AG20443 (cell line): ENCODE results near the gene NR2F1-AS1.
A peak's percentile ranks its signal among the peaks of the same experiment; 100 is the strongest.

ENCODE experiments used
- DNase-seq: peaks from one replicate; pipeline ENCODE4 v3.0.0; 2012; ENCODE audit warnings: low spot score, mixed read lengths

The NR2F1-AS1 gene

DNA sequence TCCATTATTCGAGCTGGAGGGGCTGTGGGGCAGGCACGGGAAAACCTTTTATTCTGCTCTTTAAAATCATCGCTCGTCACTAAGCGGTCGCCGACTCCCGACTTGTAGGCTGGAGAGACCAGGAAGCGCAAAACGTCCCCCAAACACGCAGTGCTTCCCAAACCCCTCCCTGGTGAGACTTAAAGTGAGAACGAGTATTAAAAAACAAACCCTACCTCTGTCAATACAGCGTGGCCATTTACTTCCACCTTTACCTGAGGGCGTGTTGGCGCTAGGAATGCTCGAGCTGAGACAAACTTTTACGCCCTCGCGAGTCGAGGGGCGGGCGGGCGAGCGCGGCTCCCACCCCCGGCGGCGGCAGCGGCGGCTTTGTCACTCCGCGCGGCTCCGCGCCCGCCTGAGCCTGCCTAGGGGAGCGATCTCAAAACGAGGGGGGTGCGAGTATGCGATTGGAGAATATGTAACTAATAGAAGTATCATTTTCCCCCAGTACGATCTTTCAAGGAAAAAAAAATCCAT lies at the start of gene NR2F1-AS1:
NR2F1-AS1 (minus strand) TSS at position 293 of the 519 bp plus-strand sequence.
- DNase-seq, result no peak

DNA sequence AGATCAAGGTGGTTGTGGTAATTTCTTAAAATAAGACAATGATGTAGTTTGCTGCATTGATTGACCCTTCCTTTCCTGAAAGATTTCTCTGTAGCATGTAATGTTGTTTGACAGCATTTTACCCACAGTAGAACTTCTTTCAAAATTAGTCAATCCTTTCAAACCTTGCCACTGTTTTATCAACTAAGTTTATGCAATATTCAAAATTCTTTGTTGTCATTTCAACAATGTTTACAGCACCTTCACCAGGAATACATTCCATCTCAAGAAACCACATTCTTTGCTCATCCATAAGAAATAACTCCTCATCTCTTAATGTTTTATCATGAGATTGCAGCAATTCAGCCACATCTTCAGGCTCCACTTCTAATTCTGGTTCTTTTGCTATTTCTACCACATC lies 45.8 kb upstream of the NR2F1-AS1 start:
- DNase-seq, result no peak

DNA sequence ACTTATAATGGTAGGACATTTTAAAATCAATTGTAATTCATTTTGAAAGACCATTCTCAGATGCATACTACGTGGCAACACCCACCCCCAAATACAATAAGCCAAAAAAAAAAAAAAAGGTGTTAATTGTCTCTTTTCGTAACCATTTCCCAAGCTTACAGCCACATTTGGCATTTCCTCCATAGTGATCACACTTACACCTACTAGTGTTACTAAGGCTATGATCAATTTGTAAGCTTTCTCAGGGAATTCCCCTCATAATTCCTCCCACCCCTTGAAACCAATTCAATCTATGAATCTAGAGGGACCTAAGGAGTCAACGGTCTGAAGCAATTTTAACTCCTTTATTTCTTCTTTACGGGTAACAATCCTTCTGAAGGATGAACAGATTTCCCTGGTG lies 42.1 kb upstream of the NR2F1-AS1 start:
- no peak for DNase-seq

DNA sequence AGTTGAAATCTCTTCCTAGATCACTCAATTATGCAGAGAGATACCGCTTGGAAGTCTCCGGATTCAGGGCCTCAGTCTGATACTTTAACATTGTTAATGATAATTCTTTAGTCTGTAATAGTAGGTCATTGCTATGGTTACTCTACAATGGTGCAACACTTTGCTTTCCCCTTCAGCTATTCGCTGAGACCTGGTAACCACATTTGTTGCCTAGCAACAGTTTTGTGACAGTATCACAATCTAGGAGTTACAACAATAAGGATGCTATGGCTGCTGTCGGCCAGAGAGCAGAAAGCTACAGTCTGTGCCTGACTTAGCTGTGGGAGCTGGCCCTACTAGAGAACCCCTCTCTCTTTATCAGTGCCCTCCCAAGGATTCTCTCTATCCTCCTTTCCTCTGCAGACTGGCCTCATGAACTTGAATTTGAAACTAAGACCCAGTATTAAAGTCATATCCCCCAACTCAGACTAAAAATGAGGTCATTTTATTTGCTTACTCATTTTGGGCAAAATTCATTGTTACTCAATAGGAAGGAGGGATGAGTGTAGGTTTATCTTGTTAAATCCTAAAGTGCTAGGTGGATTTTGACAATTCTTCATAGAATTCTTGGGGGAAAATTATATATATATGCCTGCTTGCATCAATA lies 41.3 kb upstream of the NR2F1-AS1 start:
- peak; percentile 30 for DNase-seq

DNA sequence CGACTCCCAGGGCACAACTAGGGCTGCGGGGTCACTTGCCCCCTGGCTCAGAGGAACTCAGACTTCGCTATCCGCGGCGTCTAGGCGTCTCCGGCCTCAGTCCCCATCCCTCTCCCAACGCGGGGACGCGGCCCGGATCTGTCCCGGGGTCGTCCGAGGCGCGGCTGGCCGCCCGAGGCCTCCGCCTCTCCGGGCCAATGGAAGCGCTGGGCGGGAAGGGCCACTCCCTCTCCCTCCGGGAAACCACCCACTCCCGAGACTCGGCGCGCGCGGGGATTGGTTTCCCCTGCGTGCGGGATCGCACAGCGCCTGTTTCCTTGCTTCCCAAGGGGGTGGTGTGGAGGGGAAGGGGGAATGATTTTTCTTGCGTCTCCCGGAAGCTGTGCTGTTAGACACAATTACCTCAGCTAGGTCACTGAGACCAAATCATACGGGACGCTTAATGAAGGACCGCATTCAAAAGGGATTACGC lies 40.3 kb upstream of the NR2F1-AS1 start:
- peak; percentile 67 for DNase-seq

GRCh38 chr5:93620487-93621326 lies 39.7 kb upstream of the NR2F1-AS1 start:
- peak; percentile 84 for DNase-seq

DNA sequence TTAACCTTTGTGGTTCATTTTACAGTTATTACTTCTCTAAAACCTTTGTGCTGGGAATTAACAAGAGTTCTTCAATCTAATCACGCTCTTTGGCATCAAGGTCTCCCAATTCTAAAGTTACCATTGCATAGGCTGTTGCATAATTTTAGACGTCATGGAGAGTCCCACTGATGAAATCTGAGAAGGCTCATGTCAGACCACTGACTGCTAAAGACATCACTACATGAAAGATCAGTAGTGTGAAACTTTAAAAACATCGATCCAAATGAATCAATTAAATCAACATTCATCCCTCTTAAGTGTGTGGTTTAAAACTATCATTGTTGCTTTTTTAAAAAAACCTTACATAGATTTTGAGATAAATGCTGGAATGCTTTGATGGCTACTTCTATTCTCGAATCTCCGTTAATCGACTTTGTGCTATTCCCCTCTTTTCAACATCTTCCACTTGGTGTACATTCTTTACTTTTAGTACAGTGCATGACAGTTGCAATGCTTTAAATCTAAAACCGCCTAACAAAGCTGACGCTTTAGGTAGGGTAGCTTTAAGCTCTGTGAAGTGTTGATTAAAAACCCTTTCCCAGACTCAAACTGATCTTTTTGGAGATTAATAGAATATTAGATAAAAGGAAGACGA lies 35.6 kb upstream of the NR2F1-AS1 start:
- DNase-seq, result no peak

GRCh38 chr5:93612855-93613243 lies 31.8 kb upstream of the NR2F1-AS1 start:
- DNase-seq, result no peak

DNA sequence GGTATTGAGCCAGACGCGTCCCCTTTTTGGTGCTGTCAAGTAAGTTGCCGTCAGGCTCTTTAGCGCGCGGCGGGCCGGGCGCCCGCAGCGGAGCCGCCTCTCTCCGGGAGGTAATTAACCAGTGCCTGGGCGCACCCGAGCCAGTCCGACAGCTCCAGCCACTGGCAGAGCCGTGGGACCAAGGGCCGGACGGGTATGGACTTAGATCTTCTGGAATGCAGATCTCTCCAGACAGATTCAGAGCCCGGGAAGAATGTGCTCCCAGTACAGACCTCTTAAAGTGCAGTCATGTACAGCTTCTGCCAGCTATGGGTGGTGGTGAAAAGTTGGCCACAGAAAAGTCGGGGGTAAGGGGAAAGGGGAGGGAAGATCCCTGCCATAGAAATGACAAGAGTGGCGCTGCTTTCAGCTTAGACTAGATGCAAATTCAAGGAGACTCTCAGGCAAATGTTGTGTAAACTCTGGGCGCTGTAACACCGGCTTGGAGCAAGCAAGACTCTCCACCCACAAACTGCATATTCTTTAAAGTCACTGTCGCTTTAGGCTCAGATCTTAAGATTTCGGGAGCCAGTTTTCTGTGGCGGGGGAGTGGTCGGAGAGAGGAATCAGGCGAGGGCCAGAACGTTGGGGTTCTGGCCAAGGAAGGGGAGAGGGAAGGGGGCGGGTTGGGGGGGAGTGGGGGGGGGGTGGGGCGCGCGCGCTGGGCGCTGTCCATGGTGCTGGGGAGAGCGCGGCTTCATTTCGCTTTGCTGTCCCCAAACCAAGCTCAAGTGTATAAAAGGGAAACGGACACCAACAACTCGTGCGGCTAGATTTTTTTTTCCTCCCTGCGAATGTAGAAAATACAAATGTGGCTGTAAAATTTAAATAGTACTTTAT lies 31.2 kb upstream of the NR2F1-AS1 start:
- peak; percentile 51 for DNase-seq

DNA sequence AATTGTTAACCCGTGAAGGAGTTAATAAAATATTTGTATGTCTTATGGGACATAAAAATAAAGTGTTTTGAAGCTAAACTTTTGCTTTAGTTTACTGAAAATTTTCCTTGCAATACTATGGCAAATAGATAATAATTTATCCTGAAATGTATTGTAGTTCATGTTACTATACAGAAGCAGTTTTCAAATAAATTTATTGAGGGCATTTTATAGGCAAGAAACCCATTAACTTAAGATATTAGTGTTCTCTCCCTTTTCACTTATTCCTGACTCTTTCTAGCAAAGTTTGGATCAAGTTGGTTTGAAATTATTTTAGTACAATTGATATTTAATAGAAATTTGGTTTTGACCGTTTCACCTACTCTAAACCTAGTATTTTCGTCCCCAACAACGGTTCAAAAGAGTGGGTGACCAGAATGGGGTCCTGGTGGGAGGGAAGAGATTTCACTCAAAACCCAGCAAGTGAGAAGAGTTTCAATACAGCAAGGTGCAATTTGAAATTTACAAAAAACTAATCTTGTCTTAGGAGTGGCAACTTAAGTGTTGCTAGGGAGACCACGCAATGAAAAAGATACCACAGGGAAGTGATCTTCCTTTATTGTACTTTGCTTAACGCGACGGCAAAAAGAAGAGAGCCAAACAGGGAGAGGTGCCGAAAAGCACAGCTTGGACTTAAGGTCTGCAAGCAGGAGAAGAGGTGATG lies 30.4 kb upstream of the NR2F1-AS1 start:
- DNase-seq, result no peak

GRCh38 chr5:93610581-93611272 lies 29.7 kb upstream of the NR2F1-AS1 start:
- no peak for DNase-seq

GRCh38 chr5:93609762-93610161 lies 28.7 kb upstream of the NR2F1-AS1 start:
- DNase-seq, result no peak

- DNase-seq, result no peak
Measured at GRCh38 chr5:93608855-93609254, 27.8 kb upstream of the NR2F1-AS1 start.

- DNase-seq, result peak; percentile 55
Measured at GRCh38 chr5:93607367-93608258, 26.6 kb upstream of the NR2F1-AS1 start.

DNA sequence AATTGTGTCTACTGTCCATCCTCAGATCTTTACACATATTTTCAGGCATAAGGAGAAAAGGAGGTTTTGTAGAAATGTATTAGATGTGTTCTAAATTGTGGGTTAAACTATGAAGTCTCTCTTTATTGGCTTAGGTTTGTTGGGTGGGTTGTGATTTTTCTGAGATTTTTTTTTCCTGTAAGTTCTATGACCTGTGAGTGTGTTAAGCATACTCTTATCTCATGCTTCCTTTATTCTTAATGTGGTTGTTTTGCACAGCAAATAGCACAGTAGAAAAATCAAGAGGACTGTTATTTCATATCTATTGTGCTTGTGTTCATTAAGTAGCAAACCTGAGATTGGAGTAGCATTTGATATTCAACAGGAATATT lies 25.3 kb upstream of the NR2F1-AS1 start:
- DNase-seq, result no peak

- DNase-seq, result no peak
Measured at GRCh38 chr5:93604644-93605515, 23.9 kb upstream of the NR2F1-AS1 start.

- DNase-seq, result peak; percentile 48
Measured at GRCh38 chr5:93603793-93604643, 23.0 kb upstream of the NR2F1-AS1 start.
